K562 (cell line): ENCODE results near the gene SCEL. TPM values are rescaled to one million over a fixed set of nuclear protein-coding genes. Genes with fewer than 3 reads are reported as not detected.

Experiments
- ATAC-seq: fragments of 200-7000 bp; cut with Tn5 transposase; 3 replicates; pipeline ENCODE4 v1.9.1; 2020; ENCODE audit warnings: moderate library complexity
- BruUV-seq: library from RNA; stranded (reverse); fragments of 400-500 nt; replicated peaks from 2 replicates; lab custom pipeline; 2021; lab: Mats Ljungman, UMichigan
- CTCF ChIA-PET: fragments of 300-600 bp; formaldehyde crosslinking; extraction: SDS; loops from one replicate; lab custom pipeline; 2021; ENCODE audit warnings: low intra/inter-chr PET ratio; lab: Yijun Ruan, JAX
- POLR2A ChIA-PET: fragments of 300-600, 350-650 bp; sonication (Branson Sonifier 250); formaldehyde crosslinking; extraction: SDS; loops from one replicate; lab custom pipeline; 2021; ENCODE audit warnings: antibody characterized with exemption, inconsistent platforms; lab: Yijun Ruan, JAX
- DNase-seq, 4 experiments: peaks; one replicate each; pipeline versions ENCODE4 v3.0.0 to v3.0.0-alpha.2; 2011 to 2018; ENCODE audit warnings: low spot score in 3 of 4, mixed read lengths in 3 of 4; ENCODE audit errors: extremely low read depth in 1 of 4
- FAIRE-seq: peaks from 2 replicates; lab custom pipeline; 2011; peaks lifted over from hg19 to GRCh38; lab: Jason Lieb, UNC
- H2AFZ ChIP-seq: 2 replicates; pipeline ENCODE4 v1.6.0; 2011; ENCODE audit warnings: low read depth, low read length, control low read depth, inconsistent platforms
- H3K27ac ChIP-seq: fragments of 200-600 bp; 3 replicates; pipeline ENCODE4 v1.8.0; 2011; ENCODE audit warnings: low read depth, mild to moderate bottlenecking, control low read depth, inconsistent platforms, low read length, moderate library complexity, mixed read lengths; ENCODE audit errors: extremely low read depth
- H3K27me3 ChIP-seq, 2 experiments: fragments of 300-600 bp in 1 of 2; 2 replicates in 1 of 2; 3 replicates in 1 of 2; pipeline versions ENCODE4 v1.6.0 to v1.8.0; 2011; ENCODE audit warnings: inconsistent platforms in 2 of 2, low read length in 2 of 2, mild to moderate bottlenecking in 1 of 2, mixed read lengths in 1 of 2, moderate library complexity in 1 of 2; ENCODE audit not compliant: control insufficient read depth in 2 of 2, insufficient read depth in 2 of 2
- H3K36me3 ChIP-seq: fragments of 300-600 bp; 3 replicates; pipeline ENCODE4 v1.8.0; 2011; ENCODE audit warnings: mild to moderate bottlenecking, low read length, inconsistent platforms; ENCODE audit not compliant: control insufficient read depth, insufficient read depth
- H3K4me1 ChIP-seq, 2 experiments: fragments of 200-600 bp in 1 of 2; replicated peaks in 1 of 2; 2 replicates in 1 of 2; 3 replicates in 1 of 2; pipeline versions ENCODE4 v1.5.1 to v1.8.0; 2011; ENCODE audit warnings: inconsistent platforms in 2 of 2, low read length in 2 of 2, mild to moderate bottlenecking in 1 of 2, mixed read lengths in 1 of 2, moderate library complexity in 1 of 2; ENCODE audit not compliant: control insufficient read depth in 2 of 2, insufficient read depth in 2 of 2
- H3K4me2 ChIP-seq: 2 replicates; pipeline ENCODE4 v1.6.1; 2011; ENCODE audit warnings: low read length, control low read depth, inconsistent platforms, mixed read lengths; ENCODE audit not compliant: insufficient read depth
- H3K4me3 ChIP-seq: fragments of 200-600 bp; sonication (generic), shearing (Covaris generic); 2 replicates; pipeline ENCODE4 v1.5.1; 2016; ENCODE audit warnings: control low read depth, inconsistent platforms
- H3K79me2 ChIP-seq: fragments of 200-600 bp; 3 replicates; pipeline ENCODE4 v1.8.0; 2011; ENCODE audit warnings: low read length, inconsistent platforms; ENCODE audit not compliant: control insufficient read depth, insufficient read depth
- H3K9ac ChIP-seq, 2 experiments: 2 replicates each; pipeline versions ENCODE4 v1.6.0 to v1.6.1; 2011; ENCODE audit warnings: low read depth in 2 of 2, low read length in 2 of 2, control low read depth in 1 of 2, inconsistent platforms in 1 of 2, mild to moderate bottlenecking in 1 of 2, mixed read lengths in 1 of 2; ENCODE audit not compliant: insufficient read depth in 1 of 2
- H3K9me1 ChIP-seq: one replicate; pipeline ENCODE4 v1.6.0; 2011; ENCODE audit warnings: inconsistent platforms, mild to moderate bottlenecking, low read length, moderate library complexity; ENCODE audit not compliant: control insufficient read depth, insufficient read depth
- H3K9me3 ChIP-seq: replicated peaks from 2 replicates; pipeline ENCODE4 v1.5.1; 2011; ENCODE audit warnings: low read depth, low read length, inconsistent platforms; ENCODE audit not compliant: control insufficient read depth, insufficient read depth
- H4K20me1 ChIP-seq: replicated peaks from 2 replicates; pipeline ENCODE4 v1.6.1; 2011; ENCODE audit warnings: low read length, inconsistent platforms, mixed read lengths; ENCODE audit not compliant: control insufficient read depth, insufficient read depth
- CBFB ChIP-seq: sonication (generic); formaldehyde crosslinking; IDR thresholded peaks from 2 replicates; pipeline ENCODE4 v1.4.0; 2020; ENCODE audit warnings: mild to moderate bottlenecking, missing genetic modification reagents
- CCNT2 ChIP-seq: IDR thresholded peaks from 2 replicates; pipeline ENCODE4 v1.6.1; 2011; ENCODE audit warnings: borderline replicate concordance, low read depth, mild to moderate bottlenecking, moderate library complexity, mixed read lengths, low read length; ENCODE audit not compliant: insufficient read length; ENCODE audit errors: extremely low read depth
- HDAC1 ChIP-seq, 2 experiments: fragments of 450-650 bp; IDR thresholded peaks; 2 replicates each; pipeline ENCODE4 v1.6.1; 2016 to 2017; ENCODE audit warnings: inconsistent platforms in 1 of 2, mild to moderate bottlenecking in 1 of 2, moderate library complexity in 1 of 2
- MCM7 ChIP-seq, 2 experiments: fragments of 450-650 bp; IDR thresholded peaks; 2 replicates each; pipeline ENCODE4 v1.6.1; 2016 to 2018
- MIER1 ChIP-seq: fragments of 450-650 bp; IDR thresholded peaks from 2 replicates; pipeline ENCODE4 v1.6.1; 2016; ENCODE audit warnings: antibody characterized with exemption, mild to moderate bottlenecking, low read depth
- PBX2 ChIP-seq, 2 experiments: IDR thresholded peaks in 1 of 2; conservative IDR thresholded peaks in 1 of 2; 2 replicates each; pipeline ENCODE4 v1.6.1; 2016; ENCODE audit warnings: low read depth in 2 of 2, mild to moderate bottlenecking in 1 of 2, missing compliant biosample characterization in 1 of 2, missing genetic modification characterization in 1 of 2, moderate library complexity in 1 of 2
- RFX1 ChIP-seq: fragments of 450-650 bp; IDR thresholded peaks from 2 replicates; pipeline ENCODE4 v1.6.1; 2016; ENCODE audit warnings: mild to moderate bottlenecking, moderate library complexity
- THRAP3 ChIP-seq: fragments of 450-650 bp; IDR thresholded peaks from 2 replicates; pipeline ENCODE4 v1.6.1; 2016; ENCODE audit warnings: mild to moderate bottlenecking, inconsistent platforms, borderline replicate concordance
- ZKSCAN3 ChIP-seq: fragments of 250-450 bp; sonication (Bioruptor Pico); IDR thresholded peaks from 2 replicates; pipeline ENCODE4 v1.4.0; 2020
- ZNF239 ChIP-seq: fragments of 250-450 bp; sonication (Bioruptor Pico); IDR thresholded peaks from 2 replicates; pipeline ENCODE4 v1.4.0; 2020; ENCODE audit warnings: mild to moderate bottlenecking
- ZNF398 ChIP-seq: fragments of 250-450 bp; sonication (Bioruptor Pico); IDR thresholded peaks from 2 replicates; pipeline ENCODE4 v1.8.0; 2021; ENCODE audit warnings: moderate library complexity, mild to moderate bottlenecking, inconsistent platforms
- WGBS: fragments of 100-300 bp; shearing (Covaris generic); methylation state at CpG from one replicate; pipeline ENCODE4 v1.1.6; 2016; ENCODE audit warnings: low coverage, mixed read lengths; ENCODE audit not compliant: insufficient coverage; ENCODE audit errors: missing lambda C conversion rate; 5-methylcytosine and 5-hydroxymethylcytosine counted together
- in situ Hi-C: fragments of 300-500 bp; cut with MboI; formaldehyde crosslinking; loops from 4 replicates; pipeline ENCODE4 v1.15.0; 2018; ENCODE audit warnings: inconsistent platforms, mixed read lengths
- intact Hi-C: fragments of 100-400 bp; cut with micrococcal nuclease; formaldehyde crosslinking; loops from 2 replicates; pipeline ENCODE4 v1.14.2; 2022
- polyA plus RNA-seq, 8 experiments: library from polyadenylated mRNA; depleted of rRNA in 4 of 8; stranded (reverse) in 5 of 8; unstranded in 3 of 8; fragments of >200 nt; fragmentation: Nextera tagmentation in 2 of 8; fragmentation: Illumina TruSeq in 1 of 8; extraction: Ambion mirVana in 2 of 8; extraction: Trizol in 1 of 8; gene quantifications; 2 replicates each; pipeline versions ENCODE4 v1.2.1 to v1.2.3, GENCODE V29; 2011 to 2014; ENCODE audit warnings: inconsistent platforms in 1 of 8, missing spikeins in 1 of 8
- total RNA-seq, 7 experiments: library from RNA; depleted of rRNA in 6 of 7; stranded (reverse); fragments of >200 nt in 6 of 7; fragmentation: Illumina TruSeq in 2 of 7; extraction: Trizol in 2 of 7; gene quantifications; 2 replicates each; pipeline versions ENCODE4 v1.2.1 to v1.2.3, GENCODE V29; 2011 to 2021; ENCODE audit warnings: low replicate concordance in 1 of 7

The SCEL gene
- total and polyA plus RNA-seq, 9 of the 15 experiments (the other 6 are each of a cell fraction or from before 2014, with no cell fraction given), result not detected

- in situ Hi-C loops (no loop called here), intact Hi-C loops (no loop called here)
- Histone ChIP-seq H4K20me1 (no peaks in the 10 kb centered on the region), H3K79me2 (no peaks in the 10 kb centered on the region), H3K36me3 (no peaks in the 10 kb centered on the region), H3K9me1 (no peaks in the 10 kb centered on the region), H3K27ac (no peak overlapping the region), H3K9me3 (no peaks in the 10 kb centered on the region), H3K27me3 (no peaks in the 10 kb centered on the region), H3K4me1 (no peaks in the 10 kb centered on the region), H2AFZ (no peak overlapping the region), H3K4me2 (no peak overlapping the region), H3K9ac (no peak overlapping the region), H3K4me3 (no peak overlapping the region)
- ChIA-PET CTCF (no interaction called here), POLR2A (no interaction called here)
- no peak for TF ChIP-seq CBFB (CRISPR knock-in tag)
- ATAC-seq, result no peak
- FAIRE-seq, result no peak
- no peak for DNase-seq
- BruUV-seq, result no TSS peak
- no CpG with 5 or more reads among the region's 1 CpG for WGBS
Measured at GRCh38 chr13:77637588-77637987, 102.1 kb downstream of the SCEL start.

- Histone ChIP-seq H3K9me3 (no peaks in the 10 kb centered on the region), H2AFZ (no peak overlapping the region), H3K27ac (no peak overlapping the region), H3K4me1 (no peaks in the 10 kb centered on the region), H3K79me2 (no peaks in the 10 kb centered on the region), H3K4me2 (no peak overlapping the region), H3K4me3 (no peak overlapping the region), H3K9ac (no peak overlapping the region), H3K9me1 (no peaks in the 10 kb centered on the region), H4K20me1 (no peaks in the 10 kb centered on the region), H3K27me3 (no peaks in the 10 kb centered on the region), H3K36me3 (no peaks in the 10 kb centered on the region)
- TF ChIP-seq ZNF398 (CRISPR knock-in tag), result no peak
- TF ChIP-seq PBX2 (CRISPR knock-in tag; IDR thresholded peaks at IDR 0.05; ENCODE audit: low read depth), result no peak
- TF ChIP-seq PBX2 (tag; conservative IDR thresholded peaks at IDR 0.05; ENCODE audit: low read depth), result no peak
- no peak for TF ChIP-seq THRAP3
- no peak for TF ChIP-seq HDAC1 (IDR thresholded peaks at IDR 0.05)
- TF ChIP-seq ZKSCAN3 (CRISPR knock-in tag), result no peak
- no peak for TF ChIP-seq RFX1
- no peak for TF ChIP-seq MCM7 (IDR thresholded peaks at IDR 0.05)
- no peak for TF ChIP-seq MIER1
- no peak for TF ChIP-seq ZNF239 (CRISPR knock-in tag)
- TF ChIP-seq CCNT2, result no peak
- POLR2A ChIA-PET, result no interaction called here
- no TSS peak for BruUV-seq
- intact Hi-C loops (no loop called here), in situ Hi-C loops (no loop called here)
- DNase-seq, result no peak
- no peak for FAIRE-seq
- no peak for ATAC-seq
- CTCF ChIA-PET, result no interaction called here
Measured at GRCh38 chr13:77650409-77650808, 114.9 kb downstream of the SCEL start.
